HG03060 (cell line): ENCODE measurements around the gene ZNF674.
A peak's percentile ranks its signal among the peaks of the same experiment; 100 is the strongest.
"Not testable (repeated sequence)": the region's sequence is repeated elsewhere in the genome, so short reads cannot be mapped to it uniquely, and the experiment has no call there.

Experiments
- ATAC-seq: cut with Tn5 transposase; IDR thresholded peaks from one replicate; pipeline ENCODE4 v1.9.1; 2021; ENCODE audit warnings: low read depth, moderate number of reproducible peaks; ENCODE audit not compliant: unreplicated experiment

ZNF674 gene

GRCh38 chrX:46485897-46486296, 59.3 kb downstream of the ZNF674 start:
- no peak for ATAC-seq

- not testable (repeated sequence) for ATAC-seq
These were observed 66.6 kb downstream of the ZNF674 start for GRCh38 chrX:46478634-46479033.

DNA sequence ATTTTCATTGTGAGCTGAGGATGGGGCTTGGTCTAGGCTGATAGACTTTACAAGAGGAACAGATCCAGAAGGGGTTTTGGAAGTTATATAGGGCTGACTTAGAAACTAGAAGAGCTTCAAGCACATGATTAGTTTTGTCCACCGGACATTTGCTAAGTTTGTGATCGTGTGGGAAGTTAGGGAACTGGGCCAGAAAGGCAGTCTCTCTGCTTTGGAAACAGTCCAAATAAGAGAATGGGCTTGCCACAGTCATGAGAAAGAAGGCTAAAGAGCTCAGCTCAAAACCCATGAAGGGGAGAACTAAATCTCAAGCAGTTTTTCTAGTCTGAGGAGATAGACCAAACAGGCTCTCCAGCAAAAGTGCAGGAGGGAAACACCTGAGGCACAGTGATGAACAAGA, 67.8 kb downstream of the ZNF674 start:
- ATAC-seq: no peak

DNA sequence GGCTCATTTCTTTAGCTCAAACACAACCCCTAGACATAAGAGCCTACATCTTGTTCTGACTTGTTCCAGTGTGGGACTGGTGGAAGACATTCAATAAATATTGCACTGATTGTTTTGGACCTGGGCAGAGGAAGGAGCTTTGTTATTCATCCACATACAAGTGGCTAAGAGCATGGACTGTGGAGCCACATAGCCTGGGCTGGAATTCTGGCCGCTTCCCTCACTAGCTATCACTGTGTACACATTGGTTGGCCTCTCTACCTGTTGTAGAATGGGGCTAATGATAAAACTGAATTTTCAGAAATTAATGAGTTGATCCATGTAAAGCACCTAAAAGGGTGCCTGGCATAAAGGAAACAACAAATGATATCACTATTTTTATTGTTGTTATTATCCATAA, 80.0 kb downstream of the ZNF674 start:
- ATAC-seq: no peak

GRCh38 chrX:46463682-46464081, 81.5 kb downstream of the ZNF674 start:
- ATAC-seq: no peak

- peak; percentile 77 for ATAC-seq
These were observed 83.5 kb downstream of the ZNF674 start for GRCh38 chrX:46461660-46462191.

GRCh38 chrX:46460801-46461659, 84.2 kb downstream of the ZNF674 start:
- not testable (repeated sequence) for ATAC-seq

GRCh38 chrX:46459603-46460002, 85.6 kb downstream of the ZNF674 start:
- no peak for ATAC-seq

DNA sequence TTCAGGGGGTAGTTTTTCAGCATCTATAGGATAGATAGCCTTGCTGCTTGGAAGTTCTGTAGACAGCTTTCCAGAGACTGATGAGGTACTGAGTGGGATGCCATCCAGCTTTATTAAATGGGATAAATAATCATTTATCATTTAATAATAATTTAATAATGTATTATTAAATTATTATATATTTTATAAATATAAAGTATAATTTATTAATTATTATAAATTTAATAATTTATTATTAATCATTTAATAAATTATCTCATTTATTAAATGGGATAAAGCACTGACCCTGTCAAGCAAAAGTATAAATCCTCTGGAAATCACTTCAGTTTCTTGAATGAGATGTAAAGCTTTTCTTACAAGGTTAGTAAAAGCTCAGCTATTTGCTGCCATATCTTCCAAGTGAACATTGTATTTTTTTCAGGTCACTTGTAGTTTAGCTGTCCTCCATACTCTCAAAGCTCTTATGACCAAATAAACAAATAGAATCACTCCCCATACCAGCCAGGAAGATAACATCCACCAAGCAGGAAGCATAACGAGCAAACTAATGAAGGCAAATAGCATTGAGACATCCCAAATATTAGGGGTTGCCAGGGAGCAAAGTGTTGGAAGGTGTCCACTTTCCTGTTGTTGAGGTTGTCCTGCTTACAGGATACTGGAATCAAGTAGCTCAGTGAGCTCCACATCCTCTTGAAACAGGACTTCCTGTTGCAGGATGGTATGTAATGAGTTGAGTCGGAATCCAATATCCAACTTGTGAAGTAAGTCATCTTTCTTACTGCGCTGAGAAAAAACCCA, 88.9 kb downstream of the ZNF674 start:
- no peak for ATAC-seq
